ENCODE results near the gene ZNF775.

ZNF775 gene

GRCh38 chr7:150393325-150393724 is 14.2 kb downstream of the ZNF775 start:
- in situ Hi-C loops (cut with HindIII; ENCODE audit: low sequenced_read_pairs), result no loop called here
- DNase-seq (ENCODE audit: low read depth, low spot score), result no peak
- H3K4me3 ChIP-seq (ENCODE audit: low read depth, low read length), result no peak overlapping the region
- TF ChIP-seq CTCF (IDR thresholded peaks at IDR 0.05; ENCODE audit: low read depth, low read length), result no peak

- H3K4me3 ChIP-seq (ENCODE audit: low read depth, low read length), result no peak overlapping the region
- no peak for DNase-seq (ENCODE audit: low read depth, low spot score)
- in situ Hi-C loops (cut with HindIII; ENCODE audit: low sequenced_read_pairs), result no loop called here
- no peak for TF ChIP-seq CTCF (IDR thresholded peaks at IDR 0.05; ENCODE audit: low read depth, low read length)
Observed at GRCh38 chr7:150396426-150396825, 17.3 kb downstream of the ZNF775 start.

- in situ Hi-C loops (cut with HindIII; ENCODE audit: low sequenced_read_pairs), result no loop called here
- H3K4me3 ChIP-seq (ENCODE audit: low read depth, low read length), result no peak overlapping the region
- no peak for DNase-seq (ENCODE audit: low read depth, low spot score)
- no peak for TF ChIP-seq CTCF (IDR thresholded peaks at IDR 0.05; ENCODE audit: low read depth, low read length)
Observed at GRCh38 chr7:150396851-150397260, 17.7 kb downstream of the ZNF775 start.

GRCh38 chr7:150397346-150398107 is 18.4 kb downstream of the ZNF775 start:
- TF ChIP-seq CTCF (IDR thresholded peaks at IDR 0.05; ENCODE audit: low read depth, low read length), result no peak
- H3K4me3 ChIP-seq (ENCODE audit: low read depth, low read length), result no peak overlapping the region
- no peak for DNase-seq (ENCODE audit: low read depth, low spot score)
- in situ Hi-C loops (cut with HindIII; ENCODE audit: low sequenced_read_pairs), result no loop called here

GRCh38 chr7:150398108-150398964 is 19.2 kb downstream of the ZNF775 start:
- no peak overlapping the region for H3K4me3 ChIP-seq (ENCODE audit: low read depth, low read length)
- TF ChIP-seq CTCF (IDR thresholded peaks at IDR 0.05; ENCODE audit: low read depth, low read length), result no peak
- in situ Hi-C loops (cut with HindIII; ENCODE audit: low sequenced_read_pairs), result no loop called here
- DNase-seq (ENCODE audit: low read depth, low spot score), result no peak

GRCh38 chr7:150398965-150399320 is 19.8 kb downstream of the ZNF775 start:
- no peak for DNase-seq (ENCODE audit: low read depth, low spot score)
- TF ChIP-seq CTCF (IDR thresholded peaks at IDR 0.05; ENCODE audit: low read depth, low read length), result no peak
- in situ Hi-C loops (cut with HindIII; ENCODE audit: low sequenced_read_pairs), result no loop called here
- no peak overlapping the region for H3K4me3 ChIP-seq (ENCODE audit: low read depth, low read length)

All from astrocyte of the spinal cord (primary cell).